Pulmonary artery endothelial cell (primary cell): ENCODE results near the gene M1AP. TPM values are rescaled to one million over a fixed set of nuclear protein-coding genes. Genes with fewer than 3 reads are reported as not detected.

ENCODE experiments used
- DNase-seq: peaks from one replicate; pipeline ENCODE4 v3.0.0-alpha.2; 2011; ENCODE audit warnings: low read depth, low spot score
- total RNA-seq: library from RNA; depleted of rRNA; stranded (reverse); fragments of >200 nt; gene quantifications from 2 replicates; pipeline ENCODE4 v1.2.3, GENCODE V29; 2014

M1AP gene
- total RNA-seq, 1 donor from 2014 or later = not detected

GRCh38 chr2:74548900-74549826 is 99.0 kb downstream of the M1AP start:
- no peak for DNase-seq

GRCh38 chr2:74548285-74548899 is 99.7 kb downstream of the M1AP start:
- DNase-seq = no peak

DNA sequence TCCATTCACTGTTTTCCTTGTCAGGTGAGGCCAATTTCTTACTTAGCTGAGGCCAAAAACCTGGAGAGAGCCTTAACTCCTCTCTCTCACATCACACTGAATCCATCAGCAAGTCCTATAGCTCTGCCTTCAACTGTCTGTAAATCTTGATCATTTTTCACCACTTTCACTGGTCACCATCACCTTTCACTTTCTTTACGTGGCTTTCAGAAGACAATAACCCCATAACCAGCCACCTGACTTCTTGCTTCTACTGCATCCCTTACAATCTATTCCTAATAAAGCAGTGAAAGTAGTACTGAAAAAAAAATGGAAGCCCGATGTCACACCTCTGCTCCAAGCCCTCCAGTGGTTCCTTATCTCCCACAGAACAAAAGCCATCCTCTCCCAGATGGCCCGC is 102.1 kb downstream of the M1AP start:
- DNase-seq = no peak

GRCh38 chr2:74544634-74545033 is 103.5 kb downstream of the M1AP start:
- DNase-seq = no peak

- DNase-seq = no peak
Observed at GRCh38 chr2:74542978-74543377, 105.2 kb downstream of the M1AP start.

- DNase-seq = no peak
Observed at GRCh38 chr2:74540291-74540690, 107.8 kb downstream of the M1AP start.

GRCh38 chr2:74538881-74539339 is 109.2 kb downstream of the M1AP start:
- no peak for DNase-seq

DNA sequence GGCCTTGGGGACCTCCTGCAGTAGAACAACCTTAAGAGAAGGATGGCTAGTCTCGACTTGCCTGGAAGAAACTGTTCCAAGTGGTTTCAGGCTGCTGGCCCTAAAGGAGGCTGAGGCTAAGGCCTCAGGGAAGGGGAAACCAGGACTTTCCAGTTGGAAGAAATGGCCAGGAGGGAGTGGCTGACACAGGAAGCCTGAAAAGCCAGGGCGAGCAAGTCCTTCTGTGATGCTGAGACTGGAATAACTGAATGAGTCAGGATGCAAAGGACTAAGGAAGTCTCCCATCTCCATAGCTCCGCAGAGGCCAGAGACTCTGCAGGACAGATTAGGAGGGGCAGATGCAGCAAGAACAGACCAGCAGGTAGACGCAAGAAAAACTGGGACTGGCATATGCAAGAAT is 111.0 kb downstream of the M1AP start:
- no peak for DNase-seq

GRCh38 chr2:74536166-74536950 is 111.8 kb downstream of the M1AP start:
- no peak for DNase-seq

GRCh38 chr2:74535440-74535965 is 112.6 kb downstream of the M1AP start:
- DNase-seq = no peak

GRCh38 chr2:74534411-74534810 is 113.7 kb downstream of the M1AP start:
- DNase-seq = no peak

- no peak for DNase-seq
Observed at GRCh38 chr2:74533464-74533863, 114.7 kb downstream of the M1AP start.

GRCh38 chr2:74532222-74532621 is 115.9 kb downstream of the M1AP start:
- no peak for DNase-seq

DNA sequence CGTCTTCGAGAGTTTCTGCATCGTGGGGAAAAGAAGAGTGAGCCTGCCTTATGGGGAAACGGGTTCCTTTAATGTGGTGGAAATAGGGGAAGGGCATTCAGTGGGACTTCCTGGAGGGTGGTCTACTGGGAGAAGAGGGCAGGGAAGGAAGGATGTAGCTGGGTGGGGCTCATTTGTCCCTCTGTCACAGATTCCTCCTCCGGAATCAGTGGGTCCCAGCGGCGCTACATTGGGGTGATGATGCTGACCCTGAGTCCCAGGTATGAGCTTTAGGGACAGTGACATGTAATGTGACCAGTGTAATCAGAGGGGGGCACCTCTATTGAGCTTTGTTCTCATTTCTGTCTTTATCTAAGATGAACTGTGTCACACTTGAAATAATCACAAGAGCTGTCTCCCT is 116.5 kb downstream of the M1AP start:
- no peak for DNase-seq

GRCh38 chr2:74530239-74531187 is 117.6 kb downstream of the M1AP start:
- DNase-seq = no peak

- peak; percentile 91 for DNase-seq
Observed at GRCh38 chr2:74529357-74530238, 118.5 kb downstream of the M1AP start, which contains the start of the genes AUP1 and HTRA2. TSS of gene AUP1 (minus strand) at chr2:74529706. CDS start at chr2:74529629, 77 bp downstream. TSS of gene HTRA2 (plus strand) at chr2:74529933. CDS start at chr2:74530007, 74 bp downstream.

DNA sequence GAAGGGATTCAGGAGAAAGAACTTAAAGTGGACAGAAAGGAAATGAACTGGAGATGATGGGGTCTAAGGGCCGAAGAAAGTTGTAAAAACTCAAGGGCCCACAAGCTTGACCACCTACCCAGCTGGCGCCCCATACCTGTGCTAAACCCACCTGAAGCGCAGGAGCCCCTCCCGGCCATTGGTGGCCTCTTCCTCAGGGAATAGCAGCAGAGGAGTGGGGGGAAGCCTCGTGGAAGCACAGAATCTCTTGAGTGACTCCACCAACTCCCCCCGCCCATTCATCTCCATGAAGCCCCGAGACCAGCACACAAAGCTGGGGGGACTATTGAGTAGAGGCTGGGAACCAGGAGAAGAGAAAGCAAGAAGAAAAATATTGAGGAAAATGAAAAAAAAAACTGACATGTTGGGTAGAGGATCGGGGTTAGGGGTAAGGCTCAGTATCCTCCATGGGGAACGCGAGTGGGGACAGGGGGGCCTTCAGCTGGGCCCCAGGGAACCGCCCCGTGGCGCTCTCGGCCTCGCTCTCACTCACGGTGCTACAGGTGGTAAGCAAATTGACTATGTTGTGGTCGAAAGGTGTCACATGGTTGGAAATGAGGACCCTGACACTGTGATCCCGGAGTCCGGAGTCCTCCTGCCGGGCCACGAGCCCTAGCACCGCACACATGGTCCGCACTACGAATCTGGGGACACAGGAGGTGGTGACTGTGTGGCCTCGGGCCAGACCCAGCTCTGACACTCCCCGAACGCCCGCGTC is 119.4 kb downstream of the M1AP start:
- no peak for DNase-seq

DNA sequence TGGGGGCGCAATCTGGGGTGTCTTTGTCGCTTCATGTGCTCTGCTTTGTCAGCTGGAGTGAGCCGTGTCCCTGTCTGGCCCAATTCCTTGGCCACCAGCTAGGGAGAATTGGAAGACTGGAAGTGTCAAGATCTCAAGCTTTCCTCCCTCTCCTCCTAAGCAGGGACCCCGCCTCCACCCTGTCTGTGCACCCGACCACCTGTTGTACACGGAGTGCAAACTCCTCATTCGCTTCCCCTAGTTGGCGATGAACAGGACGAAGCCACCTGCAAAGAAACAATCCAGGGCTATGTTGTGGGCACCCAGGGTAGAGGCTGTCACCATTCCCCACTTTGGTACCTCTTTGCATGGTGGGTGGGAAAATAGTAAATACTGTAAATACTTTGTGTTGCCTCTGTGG is 120.4 kb downstream of the M1AP start:
- DNase-seq = no peak
